Pancreas (tissue), 10 donors: ENCODE results near the gene IHH. TPM values are rescaled to one million over a fixed set of nuclear protein-coding genes. Genes with fewer than 3 reads are reported as not detected.

Experiments used
- ATAC-seq, 4 donors: fragments of 200-7000 bp; cut with Tn5 transposase; one replicate each; pipeline versions ENCODE4 v1.8.0 to v1.9.1; 2020; ENCODE audit warnings: mild to moderate bottlenecking in 4 of 4, moderate library complexity in 4 of 4
- DNase-seq, 6 donors: peaks; one replicate each; pipeline ENCODE4 v3.0.0-alpha.2; 2020
- FAIRE-seq: peaks from 2 replicates; lab custom pipeline; 2012; peaks lifted over from hg19 to GRCh38; lab: Jason Lieb, UNC
- H3K27ac ChIP-seq, 4 donors: fragments of 200-600 bp; sonication (generic); 1 replicate in 3 of 4; 2 replicates in 1 of 4; pipeline versions ENCODE4 v1.5.0 to v1.8.0; 2020
- H3K27me3 ChIP-seq, 4 donors: fragments of 200-600 bp; one replicate each; pipeline ENCODE4 v1.8.0; 2021
- H3K36me3 ChIP-seq, 3 donors: fragments of 200-600 bp; sonication (generic) in 1 of 3; one replicate each; pipeline versions ENCODE4 v1.5.0 to v1.8.0; 2020 to 2021
- H3K4me1 ChIP-seq, 3 donors: fragments of 200-600 bp; one replicate each; pipeline ENCODE4 v1.8.0; 2021
- H3K4me3 ChIP-seq, 4 donors: fragments of 200-600 bp; sonication (generic) in 2 of 4; one replicate each; pipeline versions ENCODE4 v1.5.0 to v1.8.0; 2020 to 2021
- H3K9me3 ChIP-seq, 4 donors: fragments of 200-600 bp; one replicate each; pipeline ENCODE4 v1.8.0; 2021
- WGBS, 2 donors: extraction: QIAGEN DNeasy Blood & Tissue Kit; methylation state at CpG; one replicate each; pipeline ENCODE4 v1.1.7; 2013; 5-methylcytosine and 5-hydroxymethylcytosine counted together
- intact Hi-C, 3 donors: fragments of 100-400 bp; cut with DNase I; formaldehyde crosslinking; loops; one replicate each; pipeline versions ENCODE4 v1.11.1 to v1.14.2; 2022
- polyA plus RNA-seq, 2 donors: library from polyadenylated mRNA; stranded (reverse); fragments of 200-250 nt; gene quantifications; one replicate each; pipeline ENCODE4 v1.2.3, GENCODE V29; 2013
- total RNA-seq, 6 donors: library from RNA; stranded (reverse); fragmentation: NEBNext Ultra II Directional in 4 of 6; extraction: Animal tissue kit (Norgen Biotek cat#: 25700) in 4 of 6; gene quantifications; one replicate each; pipeline versions ENCODE4 v1.2.1 to v1.2.4, GENCODE V29; 2021 to 2023
- TF ChIP-seq, protein P1 (sequence below), 4 donors: fragments of 200-600 bp; sonication (generic) in 3 of 4; IDR thresholded peaks; one replicate each; pipeline versions ENCODE4 v1.5.0 to v1.8.0; 2021; ENCODE audit warnings: antibody characterized with exemption in 4 of 4
- donor health status: healthy with polysubstance abuse.
- donor health status: DM: no; HTN: no; CAD: no; lungs with moderate emphysema.
- donor health status: DM: no; HTN: no; CAD: no.
- donor health status: control.
- donor health status: control.
- donor health status: Bipolar disorder and iron deficiency.
- donor health status: DM: yes; HTN: yes; CAD: no.
- donor health status: DM: no; HTN: no; CAD: no.
- donor health status: DM: no; HTN: no; CAD: no.
- donor health status: DM: yes; HTN: yes; CAD: no.

The IHH gene
- total and polyA plus RNA-seq, 8 donors = 0.09 to 0.19 (median 0.09) TPM; not detected in 5

DNA sequence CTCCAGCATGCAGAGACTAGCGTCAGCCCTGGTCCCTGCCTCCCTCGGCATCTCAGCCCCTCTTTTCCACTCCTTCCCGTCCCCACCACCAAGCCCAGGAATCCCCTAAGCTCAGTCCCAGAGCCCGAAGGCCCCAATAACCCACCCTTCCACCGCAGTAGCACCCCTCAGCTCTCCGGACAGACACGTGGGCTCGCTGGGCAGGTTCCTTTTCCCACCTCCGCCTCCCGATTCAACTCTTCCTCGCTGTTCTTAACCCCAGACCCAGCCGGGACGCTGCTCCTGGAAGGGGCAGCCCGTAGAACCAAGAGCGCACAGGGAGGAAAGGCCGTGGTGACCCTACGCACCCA lies 1.4 kb downstream of the IHH start:
- no peak overlapping the region for H3K27ac ChIP-seq
- no peaks in the 10 kb centered on the region for H3K36me3 ChIP-seq
- FAIRE-seq (no peak), ATAC-seq (peak in 2 of 4 donors; percentile 1 to 3), DNase-seq (no peak)
- peaks cover 0 to 22% (median 4%) of the 10 kb centered on the region in 4 donors for H3K27me3 ChIP-seq
- peak overlapping the region in 2 of 4 donors; percentile 22 to 35 for H3K4me3 ChIP-seq
- TF ChIP-seq, protein P1, sequence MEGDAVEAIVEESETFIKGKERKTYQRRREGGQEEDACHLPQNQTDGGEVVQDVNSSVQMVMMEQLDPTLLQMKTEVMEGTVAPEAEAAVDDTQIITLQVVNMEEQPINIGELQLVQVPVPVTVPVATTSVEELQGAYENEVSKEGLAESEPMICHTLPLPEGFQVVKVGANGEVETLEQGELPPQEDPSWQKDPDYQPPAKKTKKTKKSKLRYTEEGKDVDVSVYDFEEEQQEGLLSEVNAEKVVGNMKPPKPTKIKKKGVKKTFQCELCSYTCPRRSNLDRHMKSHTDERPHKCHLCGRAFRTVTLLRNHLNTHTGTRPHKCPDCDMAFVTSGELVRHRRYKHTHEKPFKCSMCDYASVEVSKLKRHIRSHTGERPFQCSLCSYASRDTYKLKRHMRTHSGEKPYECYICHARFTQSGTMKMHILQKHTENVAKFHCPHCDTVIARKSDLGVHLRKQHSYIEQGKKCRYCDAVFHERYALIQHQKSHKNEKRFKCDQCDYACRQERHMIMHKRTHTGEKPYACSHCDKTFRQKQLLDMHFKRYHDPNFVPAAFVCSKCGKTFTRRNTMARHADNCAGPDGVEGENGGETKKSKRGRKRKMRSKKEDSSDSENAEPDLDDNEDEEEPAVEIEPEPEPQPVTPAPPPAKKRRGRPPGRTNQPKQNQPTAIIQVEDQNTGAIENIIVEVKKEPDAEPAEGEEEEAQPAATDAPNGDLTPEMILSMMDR (IDR thresholded peaks at IDR 0.05) = no peak
- 3% methylated on average over 17 of the region's 17 CpGs for WGBS, 2 donors
- intact Hi-C loops = loop anchor here (5.0 to 10.0 kb wide), 4 partner anchors 58 to 235 kb away; no protein-coding TSS in a partner anchor
- H3K9me3 ChIP-seq = no peaks in the 10 kb centered on the region
- peaks cover 27 to 32% (median 28%) of the 10 kb centered on the region in 3 donors for H3K4me1 ChIP-seq

- DNase-seq = peak; percentile 77 to 94 (median 87)
- FAIRE-seq = no peak
- no peaks in the 10 kb centered on the region for H3K9me3 ChIP-seq
- H3K36me3 ChIP-seq = no peaks in the 10 kb centered on the region
- WGBS, 2 donors = 2 to 3% methylated on average over 37 to 42 of the region's 42 CpGs
- TF ChIP-seq, protein P1 (IDR thresholded peaks at IDR 0.05) = no peak
- intact Hi-C loops = loop anchor here (5.0 to 10.0 kb wide), 4 partner anchors 59 to 236 kb away; no protein-coding TSS in a partner anchor
- H3K27ac ChIP-seq = no peak overlapping the region
- H3K27me3 ChIP-seq = peaks cover 0 to 22% (median 4%) of the 10 kb centered on the region in 4 donors
- peak overlapping the region in 2 of 4 donors; percentile 22 to 35 for H3K4me3 ChIP-seq
- peaks cover 27 to 32% (median 28%) of the 10 kb centered on the region in 3 donors for H3K4me1 ChIP-seq
- ATAC-seq = peak; percentile 90 to 91 (median 90)
These were observed 2.0 kb downstream of the IHH start for GRCh38 chr2:219058541-219059374.

DNA sequence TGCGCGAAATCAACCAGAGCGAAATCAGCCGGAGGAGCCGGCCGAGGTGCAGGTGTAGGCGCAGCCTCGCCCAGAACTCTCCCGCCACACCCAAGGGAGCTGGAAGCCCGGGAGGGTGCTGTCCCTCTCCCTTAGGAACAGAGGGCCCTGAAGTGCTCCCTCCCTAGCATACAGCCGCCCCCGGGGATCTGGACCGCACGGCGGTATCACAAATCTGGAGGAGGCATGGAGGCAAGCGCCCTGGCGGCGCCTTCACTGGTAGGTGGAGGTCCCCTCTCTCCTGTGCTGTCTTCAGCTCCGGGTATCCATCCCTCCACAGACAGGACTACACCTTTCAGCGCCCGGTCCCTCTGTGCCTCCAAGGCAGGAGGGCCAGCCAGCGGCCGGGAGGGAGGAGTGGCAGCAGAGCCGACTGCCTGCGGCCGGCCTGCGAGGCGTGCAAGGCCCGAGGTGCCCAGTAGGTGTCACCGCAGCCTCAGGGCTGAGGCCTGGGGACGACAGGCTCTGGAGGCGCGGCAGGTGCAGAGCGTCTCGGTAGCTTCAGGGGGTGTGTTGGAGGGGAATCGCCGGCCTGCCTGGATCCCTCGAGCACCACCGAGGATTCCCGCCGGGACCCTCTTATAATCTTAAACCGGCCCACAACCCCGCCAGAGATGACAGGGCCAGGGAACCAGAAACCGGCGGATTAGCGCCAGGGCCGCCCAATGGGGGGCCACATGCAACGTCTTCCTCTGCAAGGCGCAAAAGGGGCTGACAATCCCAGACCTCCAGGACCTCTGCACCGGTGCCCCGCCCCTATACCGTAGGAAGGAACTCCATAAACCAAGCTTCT lies 2.8 kb downstream of the IHH start:
- intact Hi-C loops = loop anchor here (5.0 to 10.0 kb wide), 4 partner anchors 59 to 237 kb away; no protein-coding TSS in a partner anchor
- Histone ChIP-seq H3K36me3 (no peaks in the 10 kb centered on the region), H3K9me3 (no peaks in the 10 kb centered on the region), H3K27ac (no peak overlapping the region), H3K4me1 (peaks cover 27 to 32% (median 28%) of the 10 kb centered on the region in 3 donors), H3K4me3 (peak overlapping the region in 1 of 4 donors; percentile 26), H3K27me3 (peaks cover 0 to 22% (median 4%) of the 10 kb centered on the region in 4 donors)
- peak; percentile 72 to 95 (median 87) for DNase-seq
- 5 to 7% methylated on average over 52 of the region's 52 CpGs for WGBS, 2 donors
- TF ChIP-seq, protein P1 (IDR thresholded peaks at IDR 0.05) = peak; percentile 89 to 93 (median 90)
- FAIRE-seq = no peak
- ATAC-seq = peak; percentile 89 to 96 (median 92)

DNA sequence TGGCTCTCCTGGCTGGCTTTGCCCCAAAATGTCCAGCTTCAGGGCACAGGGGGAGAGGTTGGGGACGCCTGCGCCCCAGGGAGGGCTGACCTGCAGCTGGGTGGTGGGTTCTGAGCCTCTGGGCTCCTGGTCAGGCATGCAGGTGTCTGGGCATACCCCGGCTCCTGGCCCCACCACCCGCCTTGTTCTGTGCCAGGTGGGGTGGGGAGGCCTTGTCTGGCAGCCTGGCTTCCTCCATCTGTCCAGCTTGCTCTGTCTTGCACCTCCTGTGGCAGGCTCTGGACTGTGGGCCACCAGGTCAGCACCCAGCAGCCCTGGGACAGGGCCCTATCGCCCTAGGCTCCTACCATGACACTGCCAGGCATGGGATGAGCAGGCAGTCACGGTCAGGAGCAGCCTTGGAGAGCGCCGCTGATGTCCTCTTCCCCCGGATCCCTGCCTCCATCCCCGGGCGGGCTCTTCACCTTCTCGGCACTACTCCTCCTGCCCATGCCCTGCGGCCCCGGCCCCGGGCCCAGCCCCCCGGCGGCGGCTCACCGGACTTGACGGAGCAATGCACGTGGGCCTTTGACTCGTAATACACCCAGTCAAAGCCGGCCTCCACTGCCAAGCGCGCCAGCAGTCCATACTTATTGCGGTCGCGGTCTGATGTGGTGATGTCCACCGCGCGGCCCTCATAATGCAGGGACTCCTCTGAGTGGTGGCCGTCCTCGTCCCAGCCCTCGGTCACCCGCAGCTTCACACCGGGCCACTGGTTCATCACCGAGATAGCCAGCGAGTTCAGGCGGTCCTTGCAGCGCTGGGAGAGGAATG lies 3.6 kb downstream of the IHH start:
- H3K27me3 ChIP-seq = peaks cover 0 to 18% (median 3%) of the 10 kb centered on the region in 4 donors
- intact Hi-C loops = loop anchor here (5.0 to 10.0 kb wide), 4 partner anchors 60 to 238 kb away; no protein-coding TSS in a partner anchor
- peaks cover 27 to 32% (median 28%) of the 10 kb centered on the region in 3 donors for H3K4me1 ChIP-seq
- FAIRE-seq (no peak), DNase-seq (peak in 4 of 6 donors; percentile 13 to 77 (median 49)), ATAC-seq (no peak)
- TF ChIP-seq, protein P1 (IDR thresholded peaks at IDR 0.05) = no peak
- peak overlapping the region in 1 of 4 donors; percentile 26 for H3K4me3 ChIP-seq
- 25 to 27% methylated on average over 40 of the region's 40 CpGs for WGBS, 2 donors
- no peaks in the 10 kb centered on the region for H3K36me3 ChIP-seq
- no peaks in the 10 kb centered on the region for H3K9me3 ChIP-seq
- H3K27ac ChIP-seq = no peak overlapping the region
